KOPT-K1 (cell line): ENCODE measurements around the gene GPR35.
"Not testable (repeated sequence)": the region's sequence is repeated elsewhere in the genome, so short reads cannot be mapped to it uniquely, and the experiment has no call there.

ENCODE experiments used
- H3K27ac ChIP-seq: fragments of 200-600 bp; sonication (generic); 2 replicates; pipeline ENCODE4 v1.5.1; 2016; ENCODE audit warnings: antibody characterized with exemption, mild to moderate bottlenecking, low read depth, low read length; ENCODE audit not compliant: poor library complexity, severe bottlenecking
- H3K36me3 ChIP-seq: fragments of 200-600 bp; sonication (generic); 2 replicates; pipeline ENCODE4 v1.5.1; 2017; ENCODE audit warnings: antibody characterized with exemption, mild to moderate bottlenecking, low read length, moderate library complexity; ENCODE audit not compliant: insufficient read depth
- H3K9me3 ChIP-seq: fragments of 200-600 bp; sonication (generic); 2 replicates; pipeline ENCODE4 v1.5.1; 2017; ENCODE audit warnings: antibody characterized with exemption, low read length, mild to moderate bottlenecking; ENCODE audit not compliant: insufficient read depth, poor library complexity, severe bottlenecking

Gene GPR35

GRCh38 chr2:240644859-240645301, 19.6 kb downstream of the GPR35 start:
- Histone ChIP-seq H3K36me3 (no peaks in the 10 kb centered on the region), H3K9me3 (peaks cover 8% of the 10 kb centered on the region), H3K27ac (no peak overlapping the region)

GRCh38 chr2:240645346-240645745, 20.1 kb downstream of the GPR35 start:
- no peak overlapping the region for H3K27ac ChIP-seq
- peaks cover 8% of the 10 kb centered on the region for H3K9me3 ChIP-seq
- no peaks in the 10 kb centered on the region for H3K36me3 ChIP-seq

GRCh38 chr2:240645801-240646175, 20.5 kb downstream of the GPR35 start:
- H3K9me3 ChIP-seq, result peaks cover 12% of the 10 kb centered on the region
- no peaks in the 10 kb centered on the region for H3K36me3 ChIP-seq
- H3K27ac ChIP-seq, result no peak overlapping the region

GRCh38 chr2:240646176-240646899, 21.1 kb downstream of the GPR35 start:
- no peak overlapping the region for H3K27ac ChIP-seq
- H3K9me3 ChIP-seq, result peaks cover 17% of the 10 kb centered on the region
- H3K36me3 ChIP-seq, result no peaks in the 10 kb centered on the region

GRCh38 chr2:240646900-240647502, 21.7 kb downstream of the GPR35 start:
- H3K27ac ChIP-seq, result no peak overlapping the region
- no peaks in the 10 kb centered on the region for H3K36me3 ChIP-seq
- H3K9me3 ChIP-seq, result peaks cover 19% of the 10 kb centered on the region

- H3K9me3 ChIP-seq, result peaks cover 16% of the 10 kb centered on the region
- no peaks in the 10 kb centered on the region for H3K36me3 ChIP-seq
- H3K27ac ChIP-seq, result no peak overlapping the region
These were observed 22.3 kb downstream of the GPR35 start for GRCh38 chr2:240647503-240648154.

- H3K9me3 ChIP-seq, result peaks cover 16% of the 10 kb centered on the region
- H3K27ac ChIP-seq, result no peak overlapping the region
- H3K36me3 ChIP-seq, result no peaks in the 10 kb centered on the region
These were observed 22.9 kb downstream of the GPR35 start for GRCh38 chr2:240648155-240648649.

- Histone ChIP-seq H3K9me3 (peaks cover 16% of the 10 kb centered on the region), H3K27ac (no peak overlapping the region), H3K36me3 (no peaks in the 10 kb centered on the region)
These were observed 23.5 kb downstream of the GPR35 start for GRCh38 chr2:240648650-240649275.

GRCh38 chr2:240649331-240649730, 24.1 kb downstream of the GPR35 start:
- Histone ChIP-seq H3K36me3 (no peaks in the 10 kb centered on the region), H3K9me3 (peaks cover 16% of the 10 kb centered on the region), H3K27ac (no peak overlapping the region)

- no peaks in the 10 kb centered on the region for H3K36me3 ChIP-seq
- H3K9me3 ChIP-seq, result peaks cover 23% of the 10 kb centered on the region
- no peak overlapping the region for H3K27ac ChIP-seq
These were observed 25.1 kb downstream of the GPR35 start for GRCh38 chr2:240650254-240650965.

GRCh38 chr2:240651185-240651584, 25.9 kb downstream of the GPR35 start:
- H3K27ac ChIP-seq, result no peak overlapping the region
- H3K36me3 ChIP-seq, result no peaks in the 10 kb centered on the region
- peaks cover 24% of the 10 kb centered on the region for H3K9me3 ChIP-seq

GRCh38 chr2:240655931-240656886, 30.9 kb downstream of the GPR35 start:
- Histone ChIP-seq H3K9me3 (peaks cover 22% of the 10 kb centered on the region), H3K36me3 (no peaks in the 10 kb centered on the region), H3K27ac (no peak overlapping the region)

- H3K9me3 ChIP-seq, result peaks cover 39% of the 10 kb centered on the region
- not testable (repeated sequence) for H3K36me3 ChIP-seq, H3K27ac ChIP-seq
These were observed 34.6 kb downstream of the GPR35 start for GRCh38 chr2:240659883-240660282.

GRCh38 chr2:240662681-240663080, 37.4 kb downstream of the GPR35 start:
- peaks cover 40% of the 10 kb centered on the region for H3K9me3 ChIP-seq
- no peak overlapping the region for H3K27ac ChIP-seq
- H3K36me3 ChIP-seq, result no peaks in the 10 kb centered on the region
